K562 (cell line): Measurements from ENCODE around the gene HOXB5. TPM values are rescaled to one million over a fixed set of nuclear protein-coding genes. Genes with fewer than 3 reads are reported as not detected.

ENCODE experiments used
- BACH1 ChIP-seq: fragments of 200-800 bp; sonication (Bioruptor generic); IDR thresholded peaks from 2 replicates; pipeline ENCODE4 v1.6.1; 2016; ENCODE audit warnings: missing genetic modification characterization, missing compliant biosample characterization
- EP400 ChIP-seq: fragments of 450-650 bp; IDR thresholded peaks from 2 replicates; pipeline ENCODE4 v1.6.1; 2017; ENCODE audit warnings: antibody characterized with exemption, mild to moderate bottlenecking, moderate library complexity
- ESRRA ChIP-seq: fragments of 450-650 bp; IDR thresholded peaks from 2 replicates; pipeline ENCODE4 v1.6.1; 2014; ENCODE audit warnings: low read depth, mild to moderate bottlenecking, moderate library complexity, borderline replicate concordance
- FIP1L1 ChIP-seq: fragments of 200-400 bp; formaldehyde crosslinking; IDR thresholded peaks from 2 replicates; pipeline ENCODE4 v1.6.1; 2018; ENCODE audit warnings: mild to moderate bottlenecking, low read depth, low read length; ENCODE audit not compliant: poor library complexity, severe bottlenecking
- GTF2E2 ChIP-seq: fragments of 200-800 bp; sonication (Bioruptor generic); IDR thresholded peaks from 2 replicates; pipeline ENCODE4 v1.6.1; 2016; ENCODE audit warnings: missing genetic modification characterization, missing compliant biosample characterization
- NBN ChIP-seq: fragments of 450-650 bp; IDR thresholded peaks from 2 replicates; pipeline ENCODE4 v1.6.1; 2016; ENCODE audit warnings: low read depth, mild to moderate bottlenecking
- SLC30A9 ChIP-seq: fragments of 250-450 bp; sonication (Bioruptor Pico); IDR thresholded peaks from 2 replicates; pipeline ENCODE4 v1.8.0; 2022; ENCODE audit warnings: mild to moderate bottlenecking, moderate library complexity
- SMAD2 ChIP-seq: fragments of 150-350 bp; IDR thresholded peaks from 2 replicates; pipeline ENCODE4 v1.6.1; 2014; ENCODE audit warnings: low read depth, mild to moderate bottlenecking, low read length
- SUPT5H ChIP-seq: fragments of 450-650 bp; IDR thresholded peaks from 2 replicates; pipeline ENCODE4 v1.6.1; 2016
- TEAD1 ChIP-seq, 2 experiments: fragments of 450-650 bp in 1 of 2; sonication (generic) in 1 of 2; formaldehyde crosslinking; IDR thresholded peaks; 2 replicates each; pipeline versions ENCODE4 v1.4.0 to v1.8.0; 2020 to 2022; ENCODE audit warnings: mild to moderate bottlenecking in 2 of 2, missing genetic modification reagents in 1 of 2
- TGIF2 ChIP-seq: sonication (generic); formaldehyde crosslinking; IDR thresholded peaks from 2 replicates; pipeline ENCODE4 v1.8.1; 2022; ENCODE audit warnings: mild to moderate bottlenecking, missing genetic modification reagents, moderate library complexity
- ZNF263 ChIP-seq: sonication (generic); formaldehyde crosslinking; IDR thresholded peaks from 2 replicates; pipeline ENCODE4 v1.8.0; 2022; ENCODE audit warnings: mild to moderate bottlenecking, missing genetic modification reagents, borderline replicate concordance
- ZNF311 ChIP-seq: fragments of 250-450 bp; sonication (Bioruptor Pico); IDR thresholded peaks from 2 replicates; pipeline ENCODE4 v1.4.0; 2020; ENCODE audit warnings: mild to moderate bottlenecking, moderate library complexity
- ZNF707 ChIP-seq: fragments of 250-450 bp; sonication (Bioruptor Pico); conservative IDR thresholded peaks from 2 replicates; pipeline ENCODE4 v1.8.0; 2022; ENCODE audit warnings: inconsistent platforms, mild to moderate bottlenecking, moderate library complexity
- ZNF780A ChIP-seq: fragments of 250-450 bp; sonication (Bioruptor Pico); IDR thresholded peaks from 2 replicates; pipeline ENCODE4 v1.5.0; 2021; ENCODE audit warnings: mild to moderate bottlenecking
- ZSCAN29 ChIP-seq: fragments of 450-650 bp; IDR thresholded peaks from 2 replicates; pipeline ENCODE4 v1.6.1; 2017
- polyA plus RNA-seq, 8 experiments: library from polyadenylated mRNA; depleted of rRNA in 4 of 8; stranded (reverse) in 5 of 8; unstranded in 3 of 8; fragments of >200 nt; fragmentation: Nextera tagmentation in 2 of 8; fragmentation: Illumina TruSeq in 1 of 8; extraction: Ambion mirVana in 2 of 8; extraction: Trizol in 1 of 8; gene quantifications; 2 replicates each; pipeline versions ENCODE4 v1.2.1 to v1.2.3, GENCODE V29; 2011 to 2014; ENCODE audit warnings: inconsistent platforms in 1 of 8, missing spikeins in 1 of 8
- total RNA-seq, 7 experiments: library from RNA; depleted of rRNA in 6 of 7; stranded (reverse); fragments of >200 nt in 6 of 7; fragmentation: Illumina TruSeq in 2 of 7; extraction: Trizol in 2 of 7; gene quantifications; 2 replicates each; pipeline versions ENCODE4 v1.2.1 to v1.2.3, GENCODE V29; 2011 to 2021; ENCODE audit warnings: low replicate concordance in 1 of 7
- TF ChIP-seq, protein P1 (sequence below): fragments of 450-650 bp; IDR thresholded peaks from 2 replicates; pipeline ENCODE4 v1.6.1; 2017; ENCODE audit warnings: antibody characterized with exemption, mild to moderate bottlenecking
- TF ChIP-seq, protein P2 (sequence below): fragments of 250-450 bp; sonication (Bioruptor Pico); IDR thresholded peaks from 2 replicates; pipeline ENCODE4 v1.4.0; 2020
- TF ChIP-seq, protein P3 (sequence below): fragments of 450-650 bp; conservative IDR thresholded peaks from 2 replicates; pipeline ENCODE4 v1.6.1; 2016; ENCODE audit warnings: missing genetic modification characterization, low read depth, mild to moderate bottlenecking, missing compliant biosample characterization, moderate library complexity

The HOXB5 gene
- total and polyA plus RNA-seq, 9 of the 15 experiments (the other 6 are each of a cell fraction or from before 2014, with no cell fraction given): 0.24 to 2.7 (median 0.65) TPM

DNA sequence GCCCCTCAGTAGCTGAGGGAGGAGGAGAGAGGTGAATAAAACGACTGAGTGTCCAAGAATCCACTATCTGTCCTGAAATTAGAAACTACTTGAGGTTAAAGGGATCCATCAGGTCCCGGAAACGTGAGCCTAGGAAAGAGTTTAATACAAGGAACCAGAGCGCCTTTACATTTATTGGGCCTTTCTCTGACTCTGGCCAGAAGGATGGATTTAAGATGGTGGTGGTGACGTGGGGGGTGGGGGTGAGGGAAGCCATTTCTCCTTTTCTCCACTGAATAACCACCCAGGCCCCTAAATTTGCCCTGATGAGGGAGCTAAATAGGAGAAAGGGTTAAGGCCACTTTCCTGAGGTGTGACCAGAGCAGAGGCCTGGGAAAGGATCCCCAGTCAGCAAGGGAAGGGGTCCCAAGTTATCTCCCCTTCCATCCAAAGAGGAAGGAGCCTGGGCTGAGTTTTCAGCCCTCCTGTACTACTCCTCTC is 33.6 kb upstream of the HOXB5 start (continued):
- TF ChIP-seq, protein P1, sequence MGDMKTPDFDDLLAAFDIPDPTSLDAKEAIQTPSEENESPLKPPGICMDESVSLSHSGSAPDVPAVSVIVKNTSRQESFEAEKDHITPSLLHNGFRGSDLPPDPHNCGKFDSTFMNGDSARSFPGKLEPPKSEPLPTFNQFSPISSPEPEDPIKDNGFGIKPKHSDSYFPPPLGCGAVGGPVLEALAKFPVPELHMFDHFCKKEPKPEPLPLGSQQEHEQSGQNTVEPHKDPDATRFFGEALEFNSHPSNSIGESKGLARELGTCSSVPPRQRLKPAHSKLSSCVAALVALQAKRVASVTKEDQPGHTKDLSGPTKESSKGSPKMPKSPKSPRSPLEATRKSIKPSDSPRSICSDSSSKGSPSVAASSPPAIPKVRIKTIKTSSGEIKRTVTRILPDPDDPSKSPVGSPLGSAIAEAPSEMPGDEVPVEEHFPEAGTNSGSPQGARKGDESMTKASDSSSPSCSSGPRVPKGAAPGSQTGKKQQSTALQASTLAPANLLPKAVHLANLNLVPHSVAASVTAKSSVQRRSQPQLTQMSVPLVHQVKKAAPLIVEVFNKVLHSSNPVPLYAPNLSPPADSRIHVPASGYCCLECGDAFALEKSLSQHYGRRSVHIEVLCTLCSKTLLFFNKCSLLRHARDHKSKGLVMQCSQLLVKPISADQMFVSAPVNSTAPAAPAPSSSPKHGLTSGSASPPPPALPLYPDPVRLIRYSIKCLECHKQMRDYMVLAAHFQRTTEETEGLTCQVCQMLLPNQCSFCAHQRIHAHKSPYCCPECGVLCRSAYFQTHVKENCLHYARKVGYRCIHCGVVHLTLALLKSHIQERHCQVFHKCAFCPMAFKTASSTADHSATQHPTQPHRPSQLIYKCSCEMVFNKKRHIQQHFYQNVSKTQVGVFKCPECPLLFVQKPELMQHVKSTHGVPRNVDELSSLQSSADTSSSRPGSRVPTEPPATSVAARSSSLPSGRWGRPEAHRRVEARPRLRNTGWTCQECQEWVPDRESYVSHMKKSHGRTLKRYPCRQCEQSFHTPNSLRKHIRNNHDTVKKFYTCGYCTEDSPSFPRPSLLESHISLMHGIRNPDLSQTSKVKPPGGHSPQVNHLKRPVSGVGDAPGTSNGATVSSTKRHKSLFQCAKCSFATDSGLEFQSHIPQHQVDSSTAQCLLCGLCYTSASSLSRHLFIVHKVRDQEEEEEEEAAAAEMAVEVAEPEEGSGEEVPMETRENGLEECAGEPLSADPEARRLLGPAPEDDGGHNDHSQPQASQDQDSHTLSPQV: peak; percentile 39
- TF ChIP-seq TGIF2 (CRISPR knock-in tag): no peak
- no peak for TF ChIP-seq ZNF707 (CRISPR knock-in tag)
- TF ChIP-seq ESRRA: no peak
- no peak for TF ChIP-seq ZSCAN29
- 0 out of 2 replicates have a peak, but pooled peaks have one; percentile 18 for TF ChIP-seq SUPT5H
- TF ChIP-seq, protein P2, sequence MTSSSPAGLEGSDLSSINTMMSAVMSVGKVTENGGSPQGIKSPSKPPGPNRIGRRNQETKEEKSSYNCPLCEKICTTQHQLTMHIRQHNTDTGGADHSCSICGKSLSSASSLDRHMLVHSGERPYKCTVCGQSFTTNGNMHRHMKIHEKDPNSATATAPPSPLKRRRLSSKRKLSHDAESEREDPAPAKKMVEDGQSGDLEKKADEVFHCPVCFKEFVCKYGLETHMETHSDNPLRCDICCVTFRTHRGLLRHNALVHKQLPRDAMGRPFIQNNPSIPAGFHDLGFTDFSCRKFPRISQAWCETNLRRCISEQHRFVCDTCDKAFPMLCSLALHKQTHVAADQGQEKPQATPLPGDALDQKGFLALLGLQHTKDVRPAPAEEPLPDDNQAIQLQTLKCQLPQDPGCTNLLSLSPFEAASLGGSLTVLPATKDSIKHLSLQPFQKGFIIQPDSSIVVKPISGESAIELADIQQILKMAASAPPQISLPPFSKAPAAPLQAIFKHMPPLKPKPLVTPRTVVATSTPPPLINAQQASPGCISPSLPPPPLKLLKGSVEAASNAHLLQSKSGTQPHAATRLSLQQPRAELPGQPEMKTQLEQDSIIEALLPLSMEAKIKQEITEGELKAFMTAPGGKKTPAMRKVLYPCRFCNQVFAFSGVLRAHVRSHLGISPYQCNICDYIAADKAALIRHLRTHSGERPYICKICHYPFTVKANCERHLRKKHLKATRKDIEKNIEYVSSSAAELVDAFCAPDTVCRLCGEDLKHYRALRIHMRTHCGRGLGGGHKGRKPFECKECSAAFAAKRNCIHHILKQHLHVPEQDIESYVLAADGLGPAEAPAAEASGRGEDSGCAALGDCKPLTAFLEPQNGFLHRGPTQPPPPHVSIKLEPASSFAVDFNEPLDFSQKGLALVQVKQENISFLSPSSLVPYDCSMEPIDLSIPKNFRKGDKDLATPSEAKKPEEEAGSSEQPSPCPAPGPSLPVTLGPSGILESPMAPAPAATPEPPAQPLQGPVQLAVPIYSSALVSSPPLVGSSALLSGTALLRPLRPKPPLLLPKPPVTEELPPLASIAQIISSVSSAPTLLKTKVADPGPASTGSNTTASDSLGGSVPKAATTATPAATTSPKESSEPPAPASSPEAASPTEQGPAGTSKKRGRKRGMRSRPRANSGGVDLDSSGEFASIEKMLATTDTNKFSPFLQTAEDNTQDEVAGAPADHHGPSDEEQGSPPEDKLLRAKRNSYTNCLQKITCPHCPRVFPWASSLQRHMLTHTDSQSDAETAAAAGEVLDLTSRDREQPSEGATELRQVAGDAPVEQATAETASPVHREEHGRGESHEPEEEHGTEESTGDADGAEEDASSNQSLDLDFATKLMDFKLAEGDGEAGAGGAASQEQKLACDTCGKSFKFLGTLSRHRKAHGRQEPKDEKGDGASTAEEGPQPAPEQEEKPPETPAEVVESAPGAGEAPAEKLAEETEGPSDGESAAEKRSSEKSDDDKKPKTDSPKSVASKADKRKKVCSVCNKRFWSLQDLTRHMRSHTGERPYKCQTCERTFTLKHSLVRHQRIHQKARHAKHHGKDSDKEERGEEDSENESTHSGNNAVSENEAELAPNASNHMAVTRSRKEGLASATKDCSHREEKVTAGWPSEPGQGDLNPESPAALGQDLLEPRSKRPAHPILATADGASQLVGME (CRISPR knock-in tag): no peak
- TF ChIP-seq NBN: no peak
- TF ChIP-seq SMAD2: no peak
- TF ChIP-seq TEAD1 (CRISPR knock-in tag; IDR thresholded peaks at IDR 0.05): 0 out of 4 replicates have a peak, but pooled peaks of 1 of the 2 experiments have one; percentile 23
- no peak for TF ChIP-seq SLC30A9 (CRISPR knock-in tag)
- no peak for TF ChIP-seq EP400
- TF ChIP-seq ZNF263: no peak
- peak; percentile 19; the same call in 1 of the 2 replicates for TF ChIP-seq GTF2E2 (tag)
- TF ChIP-seq ZNF780A: no peak
- TF ChIP-seq ZNF311: no peak
- peak; percentile 31; the same call in 1 of the 2 replicates for TF ChIP-seq BACH1 (tag)
- no peak for TF ChIP-seq FIP1L1
- TF ChIP-seq, protein P3, sequence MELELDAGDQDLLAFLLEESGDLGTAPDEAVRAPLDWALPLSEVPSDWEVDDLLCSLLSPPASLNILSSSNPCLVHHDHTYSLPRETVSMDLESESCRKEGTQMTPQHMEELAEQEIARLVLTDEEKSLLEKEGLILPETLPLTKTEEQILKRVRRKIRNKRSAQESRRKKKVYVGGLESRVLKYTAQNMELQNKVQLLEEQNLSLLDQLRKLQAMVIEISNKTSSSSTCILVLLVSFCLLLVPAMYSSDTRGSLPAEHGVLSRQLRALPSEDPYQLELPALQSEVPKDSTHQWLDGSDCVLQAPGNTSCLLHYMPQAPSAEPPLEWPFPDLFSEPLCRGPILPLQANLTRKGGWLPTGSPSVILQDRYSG (tag): 0 out of 2 replicates have a peak, but pooled peaks have one; percentile 17
